ENCODE results near the gene TAS2R40.

TAS2R40 gene

GRCh38 chr7:143247372-143247771 is 25.5 kb downstream of the TAS2R40 start:
- Histone ChIP-seq H3K27ac (ENCODE audit: insufficient read depth, low read depth, low read length, poor library complexity, severe bottlenecking) (no peak overlapping the region), H3K9me3 (ENCODE audit: control insufficient read depth, low read length) (no peaks in the 10 kb centered on the region), H3K27me3 (ENCODE audit: control insufficient read depth, insufficient read depth, low read length, poor library complexity, severe bottlenecking) (no peaks in the 10 kb centered on the region), H3K4me1 (ENCODE audit: control insufficient read depth, insufficient read depth, low read length) (no peaks in the 10 kb centered on the region), H3K36me3 (ENCODE audit: control insufficient read depth, insufficient read depth, low read length) (no peaks in the 10 kb centered on the region), H3K4me3 (ENCODE audit: insufficient read depth, low read depth, low read length) (no peak overlapping the region)
- 80% methylated on average over 1 of the region's 1 CpG; no CpG with 5 or more reads in 1 of the 2 experiments for WGBS, 2 experiments

DNA sequence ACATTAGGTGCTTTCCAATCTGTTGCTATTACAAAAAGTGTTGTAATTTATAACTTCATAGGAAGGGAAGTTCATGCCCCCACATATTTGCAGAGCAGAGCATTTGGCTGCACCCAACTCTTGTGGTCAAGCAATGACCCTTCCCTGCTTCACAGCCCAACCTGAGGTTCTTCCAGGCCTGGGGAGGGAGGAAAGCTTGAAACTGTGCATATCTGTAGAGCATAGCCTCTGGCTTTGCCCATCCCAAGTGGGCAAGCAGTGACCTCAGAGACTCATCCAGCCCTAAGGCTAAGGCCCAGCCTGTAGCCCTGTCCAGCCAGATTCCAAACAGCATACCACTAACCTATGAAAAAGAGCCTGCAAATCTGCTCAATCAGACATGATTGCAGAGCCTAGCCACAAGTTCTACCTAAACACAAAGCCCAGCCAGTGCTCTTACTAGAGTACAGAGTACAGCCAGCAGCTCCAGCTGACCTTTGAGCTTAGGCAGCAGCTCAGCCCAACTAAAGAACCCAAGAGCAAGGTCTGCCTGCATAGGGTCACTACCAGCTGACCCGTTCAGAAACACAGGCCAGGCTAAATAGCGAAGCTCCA is 27.0 kb downstream of the TAS2R40 start:
- Histone ChIP-seq H3K9me3 (ENCODE audit: control insufficient read depth, low read length) (no peaks in the 10 kb centered on the region), H3K27me3 (ENCODE audit: control insufficient read depth, insufficient read depth, low read length, poor library complexity, severe bottlenecking) (no peaks in the 10 kb centered on the region), H3K4me3 (ENCODE audit: insufficient read depth, low read depth, low read length) (no peak overlapping the region), H3K36me3 (ENCODE audit: control insufficient read depth, insufficient read depth, low read length) (no peaks in the 10 kb centered on the region), H3K27ac (ENCODE audit: insufficient read depth, low read depth, low read length, poor library complexity, severe bottlenecking) (no peak overlapping the region), H3K4me1 (ENCODE audit: control insufficient read depth, insufficient read depth, low read length) (no peaks in the 10 kb centered on the region)
- 86 to 90% methylated on average over 2 of the region's 2 CpGs for WGBS, 2 experiments

DNA sequence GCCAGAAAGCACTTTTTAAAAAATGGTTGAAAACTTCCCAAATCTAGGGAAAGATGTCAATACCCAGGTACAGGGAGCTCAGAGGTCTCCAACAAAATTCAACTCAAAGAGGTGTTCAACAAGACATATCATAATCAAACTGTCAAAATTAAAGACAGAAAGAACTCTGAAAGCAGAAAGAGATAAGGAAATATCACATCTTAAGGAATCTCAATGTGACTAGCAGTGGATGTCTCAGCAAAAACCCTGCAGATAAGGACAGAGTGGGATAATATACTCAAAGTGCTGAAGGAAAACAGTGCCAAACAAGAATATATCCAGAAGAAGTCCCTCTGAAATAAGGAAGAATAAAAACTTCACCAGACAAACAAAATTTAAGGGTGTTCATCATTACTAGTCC is 28.4 kb downstream of the TAS2R40 start:
- no peak overlapping the region for H3K27ac ChIP-seq (ENCODE audit: insufficient read depth, low read depth, low read length, poor library complexity, severe bottlenecking)
- no peaks in the 10 kb centered on the region for H3K36me3 ChIP-seq (ENCODE audit: control insufficient read depth, insufficient read depth, low read length)
- no peaks in the 10 kb centered on the region for H3K27me3 ChIP-seq (ENCODE audit: control insufficient read depth, insufficient read depth, low read length, poor library complexity, severe bottlenecking)
- H3K9me3 ChIP-seq (ENCODE audit: control insufficient read depth, low read length), result no peaks in the 10 kb centered on the region
- H3K4me1 ChIP-seq (ENCODE audit: control insufficient read depth, insufficient read depth, low read length), result no peaks in the 10 kb centered on the region
- no peak overlapping the region for H3K4me3 ChIP-seq (ENCODE audit: insufficient read depth, low read depth, low read length)

DNA sequence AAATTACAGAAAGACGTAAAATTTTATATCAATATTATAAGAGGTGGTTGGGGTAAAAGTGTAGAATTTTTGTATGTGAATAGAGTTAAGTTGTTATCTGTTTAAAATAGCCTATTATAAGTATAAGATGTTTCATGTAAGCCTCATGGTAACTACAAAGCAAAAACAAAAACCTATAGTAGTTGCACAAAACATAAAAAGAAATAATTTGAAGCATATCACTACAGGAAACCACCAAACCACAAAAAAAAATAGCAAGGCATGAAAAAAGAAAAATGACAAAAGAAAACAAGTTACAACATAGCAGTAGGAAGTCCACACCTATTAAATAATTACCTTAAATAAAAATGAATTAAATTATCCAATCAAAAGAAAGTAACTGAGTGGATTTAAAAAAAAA is 29.0 kb downstream of the TAS2R40 start:
- Histone ChIP-seq H3K4me3 (ENCODE audit: insufficient read depth, low read depth, low read length) (no peak overlapping the region), H3K27me3 (ENCODE audit: control insufficient read depth, insufficient read depth, low read length, poor library complexity, severe bottlenecking) (no peaks in the 10 kb centered on the region), H3K4me1 (ENCODE audit: control insufficient read depth, insufficient read depth, low read length) (no peaks in the 10 kb centered on the region), H3K36me3 (ENCODE audit: control insufficient read depth, insufficient read depth, low read length) (no peaks in the 10 kb centered on the region), H3K27ac (ENCODE audit: insufficient read depth, low read depth, low read length, poor library complexity, severe bottlenecking) (no peak overlapping the region), H3K9me3 (ENCODE audit: control insufficient read depth, low read length) (no peaks in the 10 kb centered on the region)
- WGBS, 2 experiments, result 86% methylated on average over 1 of the region's 1 CpG; no CpG with 5 or more reads in 1 of the 2 experiments

DNA sequence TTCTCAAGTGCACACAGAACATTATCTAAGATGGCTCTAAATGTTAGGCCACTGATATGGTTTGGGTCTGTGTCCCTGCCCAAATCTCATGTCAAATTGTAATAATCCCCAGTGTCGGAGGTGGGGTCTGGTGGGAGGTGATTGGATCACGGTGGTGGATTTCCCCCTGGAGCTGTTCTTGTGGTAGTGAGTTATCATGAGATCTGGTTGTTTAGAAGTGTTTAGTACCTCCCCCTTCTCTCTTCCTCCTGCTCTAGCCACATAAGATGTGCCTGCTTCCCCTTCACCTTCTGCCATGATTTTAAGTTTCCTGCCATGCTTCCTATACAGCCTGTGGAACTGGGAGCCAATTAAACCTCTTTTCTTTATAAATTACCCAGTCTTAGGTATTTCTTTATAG is 30.2 kb downstream of the TAS2R40 start:
- no peaks in the 10 kb centered on the region for H3K27me3 ChIP-seq (ENCODE audit: control insufficient read depth, insufficient read depth, low read length, poor library complexity, severe bottlenecking)
- H3K4me3 ChIP-seq (ENCODE audit: insufficient read depth, low read depth, low read length), result no peak overlapping the region
- H3K9me3 ChIP-seq (ENCODE audit: control insufficient read depth, low read length), result no peaks in the 10 kb centered on the region
- H3K4me1 ChIP-seq (ENCODE audit: control insufficient read depth, insufficient read depth, low read length), result no peaks in the 10 kb centered on the region
- H3K27ac ChIP-seq (ENCODE audit: insufficient read depth, low read depth, low read length, poor library complexity, severe bottlenecking), result no peak overlapping the region
- 100% methylated on average over 1 to 2 of the region's 2 CpGs for WGBS, 2 experiments
- H3K36me3 ChIP-seq (ENCODE audit: control insufficient read depth, insufficient read depth, low read length), result no peaks in the 10 kb centered on the region

DNA sequence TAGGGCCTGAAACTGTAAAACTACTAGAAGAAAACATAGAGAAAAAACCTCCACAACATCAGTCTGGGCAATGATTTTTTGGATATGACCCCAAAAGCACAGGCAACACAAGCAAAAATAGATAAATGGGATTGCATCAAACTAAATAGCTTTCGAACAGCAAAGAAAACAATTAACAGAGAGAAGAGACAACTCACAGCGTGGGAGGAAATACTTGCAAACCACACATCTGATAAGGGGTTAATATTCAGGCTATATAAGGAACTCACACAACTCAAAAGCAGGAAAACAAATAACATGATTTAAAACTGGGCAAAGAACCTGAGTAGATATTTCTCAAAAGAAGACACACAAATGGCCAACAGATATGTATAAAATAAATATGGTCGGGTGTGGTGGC is 33.7 kb downstream of the TAS2R40 start:
- 98 to 100% methylated on average over 2 of the region's 3 CpGs for WGBS, 2 experiments
- Histone ChIP-seq H3K36me3 (ENCODE audit: control insufficient read depth, insufficient read depth, low read length) (no peaks in the 10 kb centered on the region), H3K9me3 (ENCODE audit: control insufficient read depth, low read length) (no peaks in the 10 kb centered on the region), H3K4me3 (ENCODE audit: insufficient read depth, low read depth, low read length) (no peak overlapping the region), H3K27me3 (ENCODE audit: control insufficient read depth, insufficient read depth, low read length, poor library complexity, severe bottlenecking) (no peaks in the 10 kb centered on the region), H3K27ac (ENCODE audit: insufficient read depth, low read depth, low read length, poor library complexity, severe bottlenecking) (no peak overlapping the region), H3K4me1 (ENCODE audit: control insufficient read depth, insufficient read depth, low read length) (no peaks in the 10 kb centered on the region)

- no peak overlapping the region for H3K4me3 ChIP-seq (ENCODE audit: insufficient read depth, low read depth, low read length)
Measured at GRCh38 chr7:143256325-143256724, 34.5 kb downstream of the TAS2R40 start.

GRCh38 chr7:143256932-143257331 is 35.1 kb downstream of the TAS2R40 start:
- WGBS, 2 experiments, result 91 to 92% methylated on average over 4 of the region's 4 CpGs
- no peaks in the 10 kb centered on the region for H3K4me1 ChIP-seq (ENCODE audit: control insufficient read depth, insufficient read depth, low read length)
- no peak overlapping the region for H3K27ac ChIP-seq (ENCODE audit: insufficient read depth, low read depth, low read length, poor library complexity, severe bottlenecking)
- no peaks in the 10 kb centered on the region for H3K9me3 ChIP-seq (ENCODE audit: control insufficient read depth, low read length)
- no peaks in the 10 kb centered on the region for H3K27me3 ChIP-seq (ENCODE audit: control insufficient read depth, insufficient read depth, low read length, poor library complexity, severe bottlenecking)
- no peak overlapping the region for H3K4me3 ChIP-seq (ENCODE audit: insufficient read depth, low read depth, low read length)
- H3K36me3 ChIP-seq (ENCODE audit: control insufficient read depth, insufficient read depth, low read length), result no peaks in the 10 kb centered on the region

More at GRCh38 chr7:143256325-143256724, 34.5 kb downstream of the TAS2R40 start:
- Histone ChIP-seq H3K36me3 (ENCODE audit: control insufficient read depth, insufficient read depth, low read length) (no peaks in the 10 kb centered on the region), H3K9me3 (ENCODE audit: control insufficient read depth, low read length) (no peaks in the 10 kb centered on the region), H3K4me1 (ENCODE audit: control insufficient read depth, insufficient read depth, low read length) (no peaks in the 10 kb centered on the region), H3K27ac (ENCODE audit: insufficient read depth, low read depth, low read length, poor library complexity, severe bottlenecking) (no peak overlapping the region), H3K27me3 (ENCODE audit: control insufficient read depth, insufficient read depth, low read length, poor library complexity, severe bottlenecking) (no peaks in the 10 kb centered on the region)
- 90 to 93% methylated on average over 3 of the region's 3 CpGs for WGBS, 2 experiments

GRCh38 chr7:143257501-143257900 is 35.7 kb downstream of the TAS2R40 start:
- Histone ChIP-seq H3K9me3 (ENCODE audit: control insufficient read depth, low read length) (no peaks in the 10 kb centered on the region), H3K36me3 (ENCODE audit: control insufficient read depth, insufficient read depth, low read length) (no peaks in the 10 kb centered on the region), H3K27ac (ENCODE audit: insufficient read depth, low read depth, low read length, poor library complexity, severe bottlenecking) (no peak overlapping the region), H3K4me1 (ENCODE audit: control insufficient read depth, insufficient read depth, low read length) (no peaks in the 10 kb centered on the region), H3K27me3 (ENCODE audit: control insufficient read depth, insufficient read depth, low read length, poor library complexity, severe bottlenecking) (no peaks in the 10 kb centered on the region), H3K4me3 (ENCODE audit: insufficient read depth, low read depth, low read length) (no peak overlapping the region)
- 89 to 94% methylated on average over 4 to 5 of the region's 5 CpGs for WGBS, 2 experiments

DNA sequence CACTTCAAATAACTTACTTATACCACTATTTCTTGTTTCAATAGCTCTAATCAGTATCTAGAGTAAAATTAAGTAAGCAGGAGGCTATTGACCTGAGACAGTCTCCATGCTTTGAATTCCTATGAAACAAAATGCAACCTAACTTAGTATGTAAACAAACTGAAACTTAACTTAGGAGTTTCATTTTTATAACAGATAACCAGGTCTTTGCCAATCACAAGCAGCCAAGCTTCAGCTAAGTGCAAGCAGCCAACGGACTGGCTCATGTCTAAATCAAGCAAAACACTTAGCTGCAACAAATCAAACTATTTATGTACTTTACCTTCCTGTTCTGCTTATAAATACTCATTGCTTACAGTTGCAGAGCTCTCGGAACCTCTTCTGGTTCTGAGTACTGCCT is 37.0 kb downstream of the TAS2R40 start:
- 72 to 90% methylated on average over 2 of the region's 2 CpGs for WGBS, 2 experiments
- H3K4me1 ChIP-seq (ENCODE audit: control insufficient read depth, insufficient read depth, low read length), result no peaks in the 10 kb centered on the region
- H3K27ac ChIP-seq (ENCODE audit: insufficient read depth, low read depth, low read length, poor library complexity, severe bottlenecking), result no peak overlapping the region
- no peaks in the 10 kb centered on the region for H3K36me3 ChIP-seq (ENCODE audit: control insufficient read depth, insufficient read depth, low read length)
- H3K9me3 ChIP-seq (ENCODE audit: control insufficient read depth, low read length), result no peaks in the 10 kb centered on the region
- H3K4me3 ChIP-seq (ENCODE audit: insufficient read depth, low read depth, low read length), result no peak overlapping the region
- peaks cover 2% of the 10 kb centered on the region for H3K27me3 ChIP-seq (ENCODE audit: control insufficient read depth, insufficient read depth, low read length, poor library complexity, severe bottlenecking)

GRCh38 chr7:143259765-143260164 is 37.9 kb downstream of the TAS2R40 start:
- H3K4me1 ChIP-seq (ENCODE audit: control insufficient read depth, insufficient read depth, low read length), result no peaks in the 10 kb centered on the region
- WGBS, 2 experiments, result 92 to 93% methylated on average over 2 of the region's 2 CpGs
- no peak overlapping the region for H3K4me3 ChIP-seq (ENCODE audit: insufficient read depth, low read depth, low read length)
- H3K27ac ChIP-seq (ENCODE audit: insufficient read depth, low read depth, low read length, poor library complexity, severe bottlenecking), result no peak overlapping the region
- no peaks in the 10 kb centered on the region for H3K9me3 ChIP-seq (ENCODE audit: control insufficient read depth, low read length)
- no peaks in the 10 kb centered on the region for H3K36me3 ChIP-seq (ENCODE audit: control insufficient read depth, insufficient read depth, low read length)
- H3K27me3 ChIP-seq (ENCODE audit: control insufficient read depth, insufficient read depth, low read length, poor library complexity, severe bottlenecking), result peaks cover 4% of the 10 kb centered on the region
